Vagina (tissue), 2 donors: ENCODE data around the gene NARS2. TPM values are rescaled to one million over a fixed set of nuclear protein-coding genes. Genes with fewer than 3 reads are reported as not detected.
"Not testable (repeated sequence)": the region's sequence is repeated elsewhere in the genome, so short reads cannot be mapped to it uniquely, and the experiment has no call there.

ENCODE experiments used
- DNase-seq, 2 donors: peaks; one replicate each; pipeline ENCODE4 v3.0.0-alpha.2; 2017; ENCODE audit errors: extremely low spot score in 2 of 2
- H3K27ac ChIP-seq: fragments of 200-600 bp; sonication (generic); one replicate; pipeline ENCODE4 v1.5.1; 2019
- H3K27me3 ChIP-seq: fragments of 200-600 bp; sonication (generic); one replicate; pipeline ENCODE4 v1.5.1; 2019
- H3K36me3 ChIP-seq, 2 donors: fragments of 200-600 bp; sonication (generic); one replicate each; pipeline ENCODE4 v1.5.1; 2017 to 2019
- H3K4me1 ChIP-seq: fragments of 200-600 bp; sonication (generic); one replicate; pipeline ENCODE4 v1.5.1; 2019
- H3K4me3 ChIP-seq, 2 donors: fragments of 200-600 bp; sonication (generic); 1 replicate in 1 of 2; 2 replicates in 1 of 2; pipeline ENCODE4 v1.5.1; 2016 to 2019
- H3K9me3 ChIP-seq: fragments of 200-600 bp; sonication (generic); one replicate; pipeline ENCODE4 v1.5.1; 2019
- POLR2A ChIP-seq, 2 donors: fragments of 450-650 bp; IDR thresholded peaks; one replicate each; pipeline ENCODE4 v1.6.1; 2017; ENCODE audit warnings: antibody characterized with exemption in 2 of 2, mild to moderate bottlenecking in 2 of 2, moderate library complexity in 2 of 2
- POLR2AphosphoS5 ChIP-seq, 2 donors: sonication (generic); formaldehyde crosslinking; IDR thresholded peaks; one replicate each; pipeline ENCODE4 v1.9.0; 2017; ENCODE audit warnings: antibody characterized with exemption in 2 of 2, mild to moderate bottlenecking in 2 of 2, low read depth in 1 of 2; ENCODE audit not compliant: insufficient read depth in 1 of 2
- intact Hi-C: fragments of 100-400 bp; cut with DNase I; formaldehyde crosslinking; loops from one replicate; pipeline ENCODE4 v1.15.1; 2023
- total RNA-seq: library from RNA; depleted of rRNA; stranded (reverse); fragments of >200 nt; gene quantifications from one replicate; pipeline ENCODE4 v1.2.3, GENCODE V29; 2016
- TF ChIP-seq, protein P1 (sequence below), 3 experiments: fragments of 450-650 bp in 2 of 3; fragments of 200-600 bp in 1 of 3; sonication (generic) in 1 of 3; IDR thresholded peaks; one replicate each; pipeline ENCODE4 v1.5.1; 2017 to 2019; ENCODE audit warnings: antibody characterized with exemption in 3 of 3, mild to moderate bottlenecking in 2 of 3, moderate library complexity in 2 of 3

Gene NARS2
- total RNA-seq, 1 donor from 2014 or later = 13.5 TPM

DNA sequence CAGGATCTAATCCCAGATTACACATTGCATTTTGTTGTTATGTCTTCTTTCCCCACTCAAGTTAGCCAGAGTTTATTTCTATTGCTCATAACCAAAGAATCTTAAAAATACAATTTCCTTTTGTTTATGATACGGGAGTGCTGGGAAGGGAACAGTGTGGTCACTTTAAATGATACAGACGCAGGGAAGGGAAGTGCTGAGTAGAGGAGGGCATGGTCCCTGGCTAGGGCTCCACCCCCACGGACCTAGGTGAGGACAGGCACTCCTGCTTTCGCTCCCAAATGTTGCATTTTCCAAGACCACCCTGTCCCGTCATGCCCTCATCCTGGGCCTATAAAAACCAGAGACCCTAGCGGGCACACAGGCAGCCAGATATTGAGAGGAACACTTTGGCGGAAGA is 30.6 kb upstream of the NARS2 start:
- no peak for DNase-seq
- no peaks in the 10 kb centered on the region for H3K4me1 ChIP-seq
- H3K36me3 ChIP-seq = no peaks in the 10 kb centered on the region
- TF ChIP-seq, protein P1, sequence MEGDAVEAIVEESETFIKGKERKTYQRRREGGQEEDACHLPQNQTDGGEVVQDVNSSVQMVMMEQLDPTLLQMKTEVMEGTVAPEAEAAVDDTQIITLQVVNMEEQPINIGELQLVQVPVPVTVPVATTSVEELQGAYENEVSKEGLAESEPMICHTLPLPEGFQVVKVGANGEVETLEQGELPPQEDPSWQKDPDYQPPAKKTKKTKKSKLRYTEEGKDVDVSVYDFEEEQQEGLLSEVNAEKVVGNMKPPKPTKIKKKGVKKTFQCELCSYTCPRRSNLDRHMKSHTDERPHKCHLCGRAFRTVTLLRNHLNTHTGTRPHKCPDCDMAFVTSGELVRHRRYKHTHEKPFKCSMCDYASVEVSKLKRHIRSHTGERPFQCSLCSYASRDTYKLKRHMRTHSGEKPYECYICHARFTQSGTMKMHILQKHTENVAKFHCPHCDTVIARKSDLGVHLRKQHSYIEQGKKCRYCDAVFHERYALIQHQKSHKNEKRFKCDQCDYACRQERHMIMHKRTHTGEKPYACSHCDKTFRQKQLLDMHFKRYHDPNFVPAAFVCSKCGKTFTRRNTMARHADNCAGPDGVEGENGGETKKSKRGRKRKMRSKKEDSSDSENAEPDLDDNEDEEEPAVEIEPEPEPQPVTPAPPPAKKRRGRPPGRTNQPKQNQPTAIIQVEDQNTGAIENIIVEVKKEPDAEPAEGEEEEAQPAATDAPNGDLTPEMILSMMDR (IDR thresholded peaks at IDR 0.05) = no peak
- TF ChIP-seq POLR2A (IDR thresholded peaks at IDR 0.05) (no peak), POLR2AphosphoS5 (IDR thresholded peaks at IDR 0.05; ENCODE audit: insufficient read depth in 1 of 2, low read depth in 1 of 2) (no peak)
- no peaks in the 10 kb centered on the region for H3K27me3 ChIP-seq
- H3K4me3 ChIP-seq = no peak overlapping the region
- no peaks in the 10 kb centered on the region for H3K9me3 ChIP-seq
- intact Hi-C loops = no loop called here
- H3K27ac ChIP-seq = no peak overlapping the region

DNA sequence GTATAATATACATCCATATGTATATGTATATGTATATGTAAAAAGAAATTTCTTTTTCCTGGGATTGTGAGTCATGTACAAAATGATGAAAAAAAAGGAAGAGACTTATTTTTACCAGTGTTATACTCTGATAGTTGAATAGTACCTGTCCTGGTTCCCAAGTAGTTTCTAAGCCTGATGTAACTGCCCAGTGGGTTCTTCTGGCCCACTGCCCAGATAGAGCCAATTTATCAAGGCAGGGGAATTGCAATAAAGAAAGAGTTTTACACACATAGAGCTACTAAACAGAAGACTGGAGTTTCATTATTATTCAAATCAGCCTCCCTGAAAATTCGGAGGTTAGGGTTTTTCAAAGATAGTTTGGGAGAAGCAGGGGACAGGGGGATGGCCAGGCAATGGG is 29.1 kb upstream of the NARS2 start:
- Histone ChIP-seq H3K4me1 (no peaks in the 10 kb centered on the region), H3K9me3 (no peaks in the 10 kb centered on the region), H3K4me3 (no peak overlapping the region), H3K27me3 (no peaks in the 10 kb centered on the region), H3K27ac (no peak overlapping the region), H3K36me3 (no peaks in the 10 kb centered on the region)
- TF ChIP-seq POLR2AphosphoS5 (IDR thresholded peaks at IDR 0.05; ENCODE audit: insufficient read depth in 1 of 2, low read depth in 1 of 2) = no peak
- DNase-seq = no peak
- intact Hi-C loops = no loop called here

DNA sequence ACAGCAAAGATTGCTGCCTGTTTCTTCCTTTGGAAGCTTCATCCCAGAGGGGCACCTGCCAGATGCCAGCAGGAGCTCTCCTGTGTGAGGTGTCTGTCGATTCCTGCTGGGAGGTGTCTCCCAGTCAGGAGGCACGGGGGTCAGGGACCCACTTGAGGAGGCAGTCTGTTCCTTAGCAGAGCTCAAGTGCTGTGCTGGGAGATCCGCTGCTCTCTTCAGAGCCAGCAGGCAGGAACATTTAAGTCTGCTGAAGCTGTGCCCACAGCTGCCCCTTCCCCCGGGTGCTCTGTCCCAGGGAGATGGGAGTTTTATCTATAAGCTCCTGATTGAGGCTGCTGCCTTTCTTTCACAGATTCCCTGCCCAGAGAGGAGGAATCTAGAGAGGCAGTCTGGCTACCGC is 28.1 kb upstream of the NARS2 start:
- H3K27me3 ChIP-seq, H3K9me3 ChIP-seq, intact Hi-C loops, H3K36me3 ChIP-seq, DNase-seq, H3K4me3 ChIP-seq, H3K4me1 ChIP-seq, H3K27ac ChIP-seq: not testable (repeated sequence)

DNA sequence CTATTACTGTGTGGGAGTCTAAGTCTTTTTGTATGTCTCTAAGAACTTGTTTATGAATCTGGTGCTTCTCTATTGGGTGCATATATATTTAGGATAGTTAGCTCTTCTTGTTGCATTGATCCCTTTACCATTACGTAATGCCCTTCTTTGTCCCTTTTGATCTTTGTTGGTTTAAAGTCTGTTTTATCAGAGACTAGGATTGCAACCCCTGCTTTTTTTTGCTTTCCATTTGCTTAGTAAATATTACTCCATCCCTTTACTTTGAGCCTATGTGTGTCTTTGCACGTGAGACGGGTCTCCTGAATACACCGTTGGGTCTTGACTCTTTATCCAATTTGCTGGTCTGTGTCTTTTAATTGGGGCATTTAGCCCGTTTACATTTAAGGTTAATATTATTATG is 26.4 kb upstream of the NARS2 start:
- H3K36me3 ChIP-seq, intact Hi-C loops, H3K27ac ChIP-seq: not testable (repeated sequence)

DNA sequence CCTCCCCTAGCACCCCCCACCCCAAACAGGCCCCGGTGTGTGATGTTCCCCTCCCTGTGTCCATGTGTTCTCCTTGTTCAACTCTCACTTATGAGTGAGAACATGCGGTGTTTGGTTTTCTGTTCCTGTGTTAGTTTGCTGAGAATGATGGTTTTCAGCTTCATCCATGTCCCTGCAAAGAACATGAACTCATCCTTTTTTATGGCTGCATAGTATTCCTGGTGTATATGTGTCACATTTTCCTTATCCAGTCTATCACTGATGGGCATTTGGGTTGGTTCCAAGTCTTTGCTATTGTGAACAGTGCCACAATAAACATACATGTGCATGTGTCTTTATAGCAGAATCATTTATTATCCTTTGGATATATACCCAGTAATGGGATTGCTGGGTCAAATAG is 22.9 kb upstream of the NARS2 start:
- peaks cover 16% of the 10 kb centered on the region for H3K4me1 ChIP-seq
- H3K27ac ChIP-seq, intact Hi-C loops, H3K27me3 ChIP-seq, H3K9me3 ChIP-seq, DNase-seq, H3K36me3 ChIP-seq, H3K4me3 ChIP-seq: not testable (repeated sequence)

More for the DNA sequence above, 26.4 kb upstream of the NARS2 start:
- not testable (repeated sequence) for H3K27me3 ChIP-seq, H3K4me3 ChIP-seq, DNase-seq, H3K9me3 ChIP-seq, H3K4me1 ChIP-seq

DNA sequence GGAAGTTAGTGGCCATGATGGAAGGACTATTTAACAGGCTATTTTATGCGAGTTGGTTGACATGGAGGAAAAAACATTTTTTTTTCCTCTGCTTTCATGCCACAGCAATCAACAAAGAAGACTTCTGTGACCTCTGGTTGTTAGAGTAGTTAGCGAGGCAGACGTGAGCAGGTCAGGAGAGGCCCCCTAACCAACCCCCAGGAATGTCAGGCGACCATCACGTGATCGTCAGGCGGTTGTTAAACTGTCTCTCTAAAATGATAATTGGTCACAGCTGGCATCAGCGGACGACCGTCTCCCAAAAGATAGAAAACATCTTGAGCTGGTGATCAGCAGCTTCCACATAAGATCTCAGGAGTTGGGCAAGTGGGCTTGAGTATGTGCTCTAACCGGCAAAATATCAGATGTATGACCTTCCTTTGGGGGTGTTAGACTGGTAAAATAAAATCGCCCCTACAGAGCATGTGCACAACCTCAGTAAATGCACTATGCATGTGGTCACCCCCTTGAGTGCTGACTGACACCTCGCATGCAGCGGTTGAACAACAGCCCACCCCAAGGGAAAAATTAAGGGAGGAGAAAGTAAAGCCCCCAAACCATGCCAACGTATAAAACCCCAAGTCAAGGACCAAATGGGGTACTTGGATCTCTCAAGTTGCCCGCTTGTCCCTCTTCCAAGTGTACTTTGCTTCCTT is 20.9 kb upstream of the NARS2 start:
- Histone ChIP-seq H3K4me1 (peaks cover 16% of the 10 kb centered on the region), H3K36me3 (no peaks in the 10 kb centered on the region), H3K27ac (peak overlapping the region; percentile 48), H3K4me3 (no peak overlapping the region), H3K27me3 (no peaks in the 10 kb centered on the region), H3K9me3 (no peaks in the 10 kb centered on the region)
- no peak for DNase-seq
- no peak for TF ChIP-seq POLR2A (IDR thresholded peaks at IDR 0.05)
- no peak for TF ChIP-seq POLR2AphosphoS5 (IDR thresholded peaks at IDR 0.05; ENCODE audit: insufficient read depth in 1 of 2, low read depth in 1 of 2)
- TF ChIP-seq, protein P1 (IDR thresholded peaks at IDR 0.05) = no peak
- intact Hi-C loops = no loop called here

DNA sequence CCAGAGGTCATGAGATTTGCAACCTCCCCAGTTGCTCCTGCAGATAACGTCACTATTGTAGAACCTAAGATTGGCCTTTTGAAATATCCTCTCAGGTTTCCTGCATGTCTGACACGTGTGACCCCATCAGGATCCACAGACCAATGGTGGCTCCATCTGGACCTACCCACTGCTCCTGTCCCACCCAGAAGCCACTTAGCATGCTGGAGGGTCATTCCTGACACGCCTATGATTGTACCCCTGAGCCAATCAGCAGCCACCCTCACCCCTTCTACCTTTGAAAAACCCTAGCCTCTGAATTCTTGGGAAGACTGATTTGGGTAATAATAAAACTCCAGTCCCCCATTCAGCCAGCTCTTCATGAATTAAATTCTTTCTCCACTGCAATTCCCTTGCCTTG is 20.1 kb upstream of the NARS2 start:
- H3K27ac ChIP-seq = peak overlapping the region; percentile 18
- no peak for DNase-seq
- H3K27me3 ChIP-seq = no peaks in the 10 kb centered on the region
- no peak overlapping the region for H3K4me3 ChIP-seq
- no peaks in the 10 kb centered on the region for H3K36me3 ChIP-seq
- H3K9me3 ChIP-seq = no peaks in the 10 kb centered on the region
- intact Hi-C loops = no loop called here
- TF ChIP-seq POLR2AphosphoS5 (IDR thresholded peaks at IDR 0.05; ENCODE audit: insufficient read depth in 1 of 2, low read depth in 1 of 2) (no peak), POLR2A (IDR thresholded peaks at IDR 0.05) (no peak)
- TF ChIP-seq, protein P1 (IDR thresholded peaks at IDR 0.05) = no peak
- H3K4me1 ChIP-seq = peaks cover 16% of the 10 kb centered on the region
